ENCODE results near the gene CENPS.

- TF ChIP-seq CTCF (IDR thresholded peaks at IDR 0.05), result no peak
- no peak for TF ChIP-seq POLR2A (IDR thresholded peaks at IDR 0.05)
These were observed 27.6 kb downstream of the CENPS start for GRCh38 chr1:10457875-10458274.
